K562 (cell line): Measurements from ENCODE around the gene CSNK1D. TPM values are rescaled to one million over a fixed set of nuclear protein-coding genes. Genes with fewer than 3 reads are reported as not detected.

Experiments used
- ATAC-seq: fragments of 200-7000 bp; cut with Tn5 transposase; 3 replicates; pipeline ENCODE4 v1.9.1; 2020; ENCODE audit warnings: moderate library complexity
- BruUV-seq: library from RNA; stranded (reverse); fragments of 400-500 nt; replicated peaks from 2 replicates; lab custom pipeline; 2021; lab: Mats Ljungman, UMichigan
- CTCF ChIA-PET: fragments of 300-600 bp; formaldehyde crosslinking; extraction: SDS; loops from one replicate; lab custom pipeline; 2021; ENCODE audit warnings: low intra/inter-chr PET ratio; lab: Yijun Ruan, JAX
- POLR2A ChIA-PET: fragments of 300-600, 350-650 bp; sonication (Branson Sonifier 250); formaldehyde crosslinking; extraction: SDS; loops from one replicate; lab custom pipeline; 2021; ENCODE audit warnings: antibody characterized with exemption, inconsistent platforms; lab: Yijun Ruan, JAX
- DNase-seq, 4 experiments: peaks; one replicate each; pipeline versions ENCODE4 v3.0.0 to v3.0.0-alpha.2; 2011 to 2018; ENCODE audit warnings: low spot score in 3 of 4, mixed read lengths in 3 of 4; ENCODE audit errors: extremely low read depth in 1 of 4
- FAIRE-seq: peaks from 2 replicates; lab custom pipeline; 2011; peaks lifted over from hg19 to GRCh38; lab: Jason Lieb, UNC
- H2AFZ ChIP-seq: 2 replicates; pipeline ENCODE4 v1.6.0; 2011; ENCODE audit warnings: low read depth, low read length, control low read depth, inconsistent platforms
- H3K27ac ChIP-seq: fragments of 200-600 bp; 3 replicates; pipeline ENCODE4 v1.8.0; 2011; ENCODE audit warnings: low read depth, mild to moderate bottlenecking, control low read depth, inconsistent platforms, low read length, moderate library complexity, mixed read lengths; ENCODE audit errors: extremely low read depth
- H3K27me3 ChIP-seq, 2 experiments: fragments of 300-600 bp in 1 of 2; 2 replicates in 1 of 2; 3 replicates in 1 of 2; pipeline versions ENCODE4 v1.6.0 to v1.8.0; 2011; ENCODE audit warnings: inconsistent platforms in 2 of 2, low read length in 2 of 2, mild to moderate bottlenecking in 1 of 2, mixed read lengths in 1 of 2, moderate library complexity in 1 of 2; ENCODE audit not compliant: control insufficient read depth in 2 of 2, insufficient read depth in 2 of 2
- H3K36me3 ChIP-seq: fragments of 300-600 bp; 3 replicates; pipeline ENCODE4 v1.8.0; 2011; ENCODE audit warnings: mild to moderate bottlenecking, low read length, inconsistent platforms; ENCODE audit not compliant: control insufficient read depth, insufficient read depth
- H3K4me1 ChIP-seq, 2 experiments: fragments of 200-600 bp in 1 of 2; replicated peaks in 1 of 2; 2 replicates in 1 of 2; 3 replicates in 1 of 2; pipeline versions ENCODE4 v1.5.1 to v1.8.0; 2011; ENCODE audit warnings: inconsistent platforms in 2 of 2, low read length in 2 of 2, mild to moderate bottlenecking in 1 of 2, mixed read lengths in 1 of 2, moderate library complexity in 1 of 2; ENCODE audit not compliant: control insufficient read depth in 2 of 2, insufficient read depth in 2 of 2
- H3K4me2 ChIP-seq: 2 replicates; pipeline ENCODE4 v1.6.1; 2011; ENCODE audit warnings: low read length, control low read depth, inconsistent platforms, mixed read lengths; ENCODE audit not compliant: insufficient read depth
- H3K4me3 ChIP-seq: fragments of 200-600 bp; sonication (generic), shearing (Covaris generic); 2 replicates; pipeline ENCODE4 v1.5.1; 2016; ENCODE audit warnings: control low read depth, inconsistent platforms
- H3K79me2 ChIP-seq: fragments of 200-600 bp; 3 replicates; pipeline ENCODE4 v1.8.0; 2011; ENCODE audit warnings: low read length, inconsistent platforms; ENCODE audit not compliant: control insufficient read depth, insufficient read depth
- H3K9ac ChIP-seq, 2 experiments: 2 replicates each; pipeline versions ENCODE4 v1.6.0 to v1.6.1; 2011; ENCODE audit warnings: low read depth in 2 of 2, low read length in 2 of 2, control low read depth in 1 of 2, inconsistent platforms in 1 of 2, mild to moderate bottlenecking in 1 of 2, mixed read lengths in 1 of 2; ENCODE audit not compliant: insufficient read depth in 1 of 2
- H3K9me1 ChIP-seq: one replicate; pipeline ENCODE4 v1.6.0; 2011; ENCODE audit warnings: inconsistent platforms, mild to moderate bottlenecking, low read length, moderate library complexity; ENCODE audit not compliant: control insufficient read depth, insufficient read depth
- H3K9me3 ChIP-seq: replicated peaks from 2 replicates; pipeline ENCODE4 v1.5.1; 2011; ENCODE audit warnings: low read depth, low read length, inconsistent platforms; ENCODE audit not compliant: control insufficient read depth, insufficient read depth
- H4K20me1 ChIP-seq: replicated peaks from 2 replicates; pipeline ENCODE4 v1.6.1; 2011; ENCODE audit warnings: low read length, inconsistent platforms, mixed read lengths; ENCODE audit not compliant: control insufficient read depth, insufficient read depth
- ATF1 ChIP-seq, 2 experiments: fragments of 450-650 bp in 1 of 2; IDR thresholded peaks; 2 replicates each; pipeline ENCODE4 v1.6.1; 2016; ENCODE audit warnings: missing compliant biosample characterization in 1 of 2, missing genetic modification characterization in 1 of 2
- BMI1 ChIP-seq: fragments of 150-350 bp; IDR thresholded peaks from 2 replicates; pipeline ENCODE4 v1.6.1; 2014; ENCODE audit warnings: low read length
- BRCA1 ChIP-seq, 2 experiments: fragments of 450-650 bp in 1 of 2; sonication (generic) in 1 of 2; formaldehyde crosslinking in 1 of 2; IDR thresholded peaks; 2 replicates each; pipeline versions ENCODE4 v1.5.0 to v1.6.1; 2017 to 2020; ENCODE audit warnings: mild to moderate bottlenecking in 1 of 2, missing genetic modification reagents in 1 of 2
- FOSL1 ChIP-seq: fragments of 200-800 bp; sonication (Bioruptor generic); conservative IDR thresholded peaks from 2 replicates; pipeline ENCODE4 v1.6.1; 2016; ENCODE audit warnings: missing genetic modification characterization, missing compliant biosample characterization
- GTF2A2 ChIP-seq: IDR thresholded peaks from 2 replicates; pipeline ENCODE4 v1.6.1; 2016; ENCODE audit warnings: mild to moderate bottlenecking, missing genetic modification characterization, missing compliant biosample characterization
- HINFP ChIP-seq: fragments of 450-650 bp; conservative IDR thresholded peaks from 2 replicates; pipeline ENCODE4 v1.6.1; 2016; ENCODE audit warnings: missing genetic modification characterization, low read depth, mild to moderate bottlenecking, control low read depth, missing compliant biosample characterization
- HMG20A ChIP-seq: fragments of 450-650 bp; formaldehyde crosslinking; conservative IDR thresholded peaks from 2 replicates; pipeline ENCODE4 v1.4.0; 2020; ENCODE audit warnings: mild to moderate bottlenecking, mixed read lengths
- MEF2D ChIP-seq: conservative IDR thresholded peaks from 2 replicates; pipeline ENCODE4 v1.6.1; 2016; ENCODE audit warnings: low read depth, missing genetic modification characterization, missing compliant biosample characterization
- PCBP1 ChIP-seq: fragments of 200-400 bp; formaldehyde crosslinking; IDR thresholded peaks from 2 replicates; pipeline ENCODE4 v1.6.1; 2018; ENCODE audit warnings: mild to moderate bottlenecking, low read depth, low read length; ENCODE audit not compliant: poor library complexity, severe bottlenecking
- PTRF ChIP-seq: fragments of 450-650 bp; IDR thresholded peaks from 2 replicates; pipeline ENCODE4 v1.6.1; 2016; ENCODE audit warnings: mild to moderate bottlenecking, missing genetic modification characterization, missing compliant biosample characterization
- PURB ChIP-seq: sonication (generic); formaldehyde crosslinking; IDR thresholded peaks from 2 replicates; pipeline ENCODE4 v1.9.0; 2021; ENCODE audit warnings: low read depth, mild to moderate bottlenecking, missing genetic modification reagents
- SMARCE1 ChIP-seq: fragments of 450-650 bp; IDR thresholded peaks from 2 replicates; pipeline ENCODE4 v1.7.1; 2016; ENCODE audit warnings: mild to moderate bottlenecking
- ZNF830 ChIP-seq: fragments of 250-450 bp; sonication (Bioruptor Pico); IDR thresholded peaks from 2 replicates; pipeline ENCODE4 v1.5.0; 2021; ENCODE audit warnings: mild to moderate bottlenecking
- ZZZ3 ChIP-seq: fragments of 450-650 bp; IDR thresholded peaks from 2 replicates; pipeline ENCODE4 v1.6.1; 2016; ENCODE audit warnings: antibody characterized with exemption, mild to moderate bottlenecking, moderate library complexity
- WGBS: fragments of 100-300 bp; shearing (Covaris generic); methylation state at CpG from one replicate; pipeline ENCODE4 v1.1.6; 2016; ENCODE audit warnings: low coverage, mixed read lengths; ENCODE audit not compliant: insufficient coverage; ENCODE audit errors: missing lambda C conversion rate; 5-methylcytosine and 5-hydroxymethylcytosine counted together
- in situ Hi-C: fragments of 300-500 bp; cut with MboI; formaldehyde crosslinking; loops from 4 replicates; pipeline ENCODE4 v1.15.0; 2018; ENCODE audit warnings: inconsistent platforms, mixed read lengths
- intact Hi-C: fragments of 100-400 bp; cut with micrococcal nuclease; formaldehyde crosslinking; loops from 2 replicates; pipeline ENCODE4 v1.14.2; 2022
- polyA plus RNA-seq, 8 experiments: library from polyadenylated mRNA; depleted of rRNA in 4 of 8; stranded (reverse) in 5 of 8; unstranded in 3 of 8; fragments of >200 nt; fragmentation: Nextera tagmentation in 2 of 8; fragmentation: Illumina TruSeq in 1 of 8; extraction: Ambion mirVana in 2 of 8; extraction: Trizol in 1 of 8; gene quantifications; 2 replicates each; pipeline versions ENCODE4 v1.2.1 to v1.2.3, GENCODE V29; 2011 to 2014; ENCODE audit warnings: inconsistent platforms in 1 of 8, missing spikeins in 1 of 8
- total RNA-seq, 7 experiments: library from RNA; depleted of rRNA in 6 of 7; stranded (reverse); fragments of >200 nt in 6 of 7; fragmentation: Illumina TruSeq in 2 of 7; extraction: Trizol in 2 of 7; gene quantifications; 2 replicates each; pipeline versions ENCODE4 v1.2.1 to v1.2.3, GENCODE V29; 2011 to 2021; ENCODE audit warnings: low replicate concordance in 1 of 7

The CSNK1D gene
- total and polyA plus RNA-seq, 9 of the 15 experiments (the other 6 are each of a cell fraction or from before 2014, with no cell fraction given), result 6.5 to 133 (median 41.3) TPM

GRCh38 chr17:82311971-82312370 lies 38.5 kb upstream of the CSNK1D start:
- ChIA-PET CTCF (no interaction called here), POLR2A (interaction anchor here (0.7 kb wide), 1 partner anchor 15 kb away, joined by 3 read pairs; no protein-coding TSS in a partner anchor)
- H2AFZ ChIP-seq, result no peak overlapping the region
- no peaks in the 10 kb centered on the region for H3K36me3 ChIP-seq
- in situ Hi-C loops, result no loop called here
- H3K4me1 ChIP-seq, result peaks cover 9 to 58% of the 10 kb centered on the region in 2 experiments; a peak in 4 of 5 replicates
- H3K9me1 ChIP-seq, result no peaks in the 10 kb centered on the region
- no peaks in the 10 kb centered on the region for H4K20me1 ChIP-seq
- no peak for DNase-seq
- no TSS peak for BruUV-seq
- H3K9ac ChIP-seq, result no peak overlapping the region
- ATAC-seq, result no peak
- no peak overlapping the region for H3K27ac ChIP-seq
- no peak overlapping the region for H3K4me3 ChIP-seq
- FAIRE-seq, result no peak
- no peaks in the 10 kb centered on the region for H3K79me2 ChIP-seq
- TF ChIP-seq BMI1 (no peak), PCBP1 (no peak), PURB (CRISPR knock-in tag) (no peak), GTF2A2 (tag) (no peak), ZZZ3 (no peak), HMG20A (CRISPR knock-in tag) (no peak), BRCA1 (IDR thresholded peaks at IDR 0.05) (no peak), BRCA1 (CRISPR knock-in tag; IDR thresholded peaks at IDR 0.05) (no peak), MEF2D (tag) (no peak), ZNF830 (CRISPR knock-in tag) (no peak), PTRF (no peak), FOSL1 (tag) (no peak), SMARCE1 (no peak), ATF1 (CRISPR knock-in tag; IDR thresholded peaks at IDR 0.05) (no peak), ATF1 (tag; IDR thresholded peaks at IDR 0.05) (no peak), HINFP (tag) (no peak)
- H3K27me3 ChIP-seq, result no peaks in the 10 kb centered on the region
- intact Hi-C loops, result no loop called here
- H3K4me2 ChIP-seq, result no peak overlapping the region
- no peaks in the 10 kb centered on the region for H3K9me3 ChIP-seq
- WGBS, result 67% methylated on average over 13 of the region's 13 CpGs
